ENCODE data around the gene TLE7.

TLE7 gene

GRCh38 chr16:71387045-71387871 is 54.6 kb downstream of the TLE7 start:
- DNase-seq (ENCODE audit: insufficient read length, low spot score) (no peak), FAIRE-seq (no peak)
- TF ChIP-seq POLR2A (IDR thresholded peaks at IDR 0.05; ENCODE audit: low read depth, low read length) = no peak

DNA sequence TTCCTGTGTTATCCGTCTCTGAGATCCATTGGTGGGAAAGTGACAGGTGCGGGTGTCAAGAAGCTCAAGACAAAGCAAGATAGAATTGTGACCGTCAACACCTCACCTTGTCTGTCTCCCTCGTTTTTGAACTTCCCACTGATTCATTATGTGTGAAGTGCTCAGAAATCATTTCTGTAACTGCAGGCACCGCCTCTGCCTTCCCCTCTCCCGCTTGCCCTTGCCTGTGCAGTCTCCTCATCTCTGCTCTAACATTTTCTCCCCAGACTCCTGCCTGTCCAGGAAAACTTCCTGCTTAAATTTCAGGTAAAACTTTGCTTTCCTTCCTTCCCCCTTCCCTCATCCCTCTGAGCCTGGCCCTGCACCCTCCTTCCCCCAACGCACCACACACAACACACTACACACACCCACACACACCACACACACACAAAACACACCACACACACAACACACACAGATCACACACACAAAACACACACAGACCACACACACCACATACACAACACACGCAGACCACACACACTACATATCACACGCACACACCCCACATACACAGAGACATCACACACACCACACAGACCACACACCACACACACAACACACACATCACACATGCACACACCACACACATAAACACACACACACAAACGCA is 57.7 kb downstream of the TLE7 start:
- no peak for DNase-seq (ENCODE audit: insufficient read length, low spot score)
- no peak for FAIRE-seq
- TF ChIP-seq POLR2A (IDR thresholded peaks at IDR 0.05; ENCODE audit: low read depth, low read length) = no peak

GRCh38 chr16:71383054-71383773 is 58.6 kb downstream of the TLE7 start:
- FAIRE-seq = no peak
- no peak for TF ChIP-seq POLR2A (IDR thresholded peaks at IDR 0.05; ENCODE audit: low read depth, low read length)

DNA sequence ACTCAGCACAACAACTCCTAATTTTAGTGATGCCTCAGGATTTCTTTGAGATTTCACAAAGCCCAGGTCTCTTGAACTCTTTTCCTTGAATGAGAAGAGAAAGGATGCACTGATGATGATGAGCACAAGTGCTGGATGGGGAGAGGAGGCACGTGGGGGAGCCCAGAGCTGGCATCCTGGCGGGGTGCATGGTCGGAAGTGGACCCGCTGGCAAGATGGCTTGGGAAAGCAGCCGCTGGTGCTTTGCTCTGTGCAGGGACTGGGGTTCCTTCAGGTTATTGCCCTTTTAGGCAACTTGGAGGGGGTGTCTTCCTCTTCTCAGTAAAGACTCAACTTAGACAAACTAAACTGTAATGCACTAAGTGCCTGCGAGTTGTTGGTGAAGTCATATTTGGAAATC is 61.0 kb downstream of the TLE7 start:
- FAIRE-seq = no peak

More at GRCh38 chr16:71383054-71383773, 58.6 kb downstream of the TLE7 start:
- no peak for DNase-seq (ENCODE audit: insufficient read length, low spot score)

More for the DNA sequence above, 61.0 kb downstream of the TLE7 start:
- TF ChIP-seq POLR2A (IDR thresholded peaks at IDR 0.05; ENCODE audit: low read depth, low read length) = no peak
- no peak for DNase-seq (ENCODE audit: insufficient read length, low spot score)
